HG02588 (cell line): Measurements from ENCODE around the gene BRWD1.

Experiments used
- ATAC-seq: cut with Tn5 transposase; IDR thresholded peaks from one replicate; pipeline ENCODE4 v1.9.1; 2021; ENCODE audit warnings: mild to moderate bottlenecking, moderate library complexity; ENCODE audit not compliant: unreplicated experiment

The BRWD1 gene

DNA sequence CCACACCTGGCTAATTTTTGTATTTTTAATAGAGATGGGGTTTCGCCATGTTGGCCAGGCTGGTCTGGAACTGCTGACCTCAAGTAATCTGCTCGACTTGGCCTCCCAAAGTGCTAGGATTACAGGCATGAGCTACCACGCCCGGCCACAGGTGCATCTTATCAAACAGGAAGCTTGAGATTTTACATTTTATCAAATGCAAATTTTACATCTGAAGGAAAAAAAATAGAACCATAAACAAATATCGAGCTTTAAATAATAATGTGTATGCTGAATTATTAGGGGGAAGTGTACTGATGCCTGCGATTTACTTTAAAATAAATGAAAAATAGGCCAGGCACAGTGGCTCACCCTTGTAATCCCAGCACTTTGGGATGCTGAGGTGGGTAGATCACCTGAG is 16.6 kb upstream of the BRWD1 start:
- ATAC-seq, result no peak

DNA sequence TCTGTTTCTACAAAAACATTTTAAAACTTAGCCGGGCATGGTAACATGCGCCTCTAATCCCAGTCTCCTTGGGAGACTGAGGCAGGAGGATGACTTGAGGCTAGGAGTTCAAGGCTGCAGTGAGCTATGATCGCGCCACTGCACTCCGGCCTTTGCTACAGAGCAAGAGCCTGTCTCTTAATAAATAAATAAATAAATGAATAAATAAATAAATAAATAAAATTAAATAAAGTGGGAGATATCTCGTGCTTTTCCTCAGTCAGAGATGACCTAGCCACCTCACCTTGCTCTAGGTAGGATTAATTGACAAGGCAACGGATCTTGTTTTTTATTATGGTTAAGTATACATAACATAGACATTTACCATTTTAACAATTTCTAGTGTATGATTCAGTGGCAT is 14.3 kb upstream of the BRWD1 start:
- no peak for ATAC-seq

DNA sequence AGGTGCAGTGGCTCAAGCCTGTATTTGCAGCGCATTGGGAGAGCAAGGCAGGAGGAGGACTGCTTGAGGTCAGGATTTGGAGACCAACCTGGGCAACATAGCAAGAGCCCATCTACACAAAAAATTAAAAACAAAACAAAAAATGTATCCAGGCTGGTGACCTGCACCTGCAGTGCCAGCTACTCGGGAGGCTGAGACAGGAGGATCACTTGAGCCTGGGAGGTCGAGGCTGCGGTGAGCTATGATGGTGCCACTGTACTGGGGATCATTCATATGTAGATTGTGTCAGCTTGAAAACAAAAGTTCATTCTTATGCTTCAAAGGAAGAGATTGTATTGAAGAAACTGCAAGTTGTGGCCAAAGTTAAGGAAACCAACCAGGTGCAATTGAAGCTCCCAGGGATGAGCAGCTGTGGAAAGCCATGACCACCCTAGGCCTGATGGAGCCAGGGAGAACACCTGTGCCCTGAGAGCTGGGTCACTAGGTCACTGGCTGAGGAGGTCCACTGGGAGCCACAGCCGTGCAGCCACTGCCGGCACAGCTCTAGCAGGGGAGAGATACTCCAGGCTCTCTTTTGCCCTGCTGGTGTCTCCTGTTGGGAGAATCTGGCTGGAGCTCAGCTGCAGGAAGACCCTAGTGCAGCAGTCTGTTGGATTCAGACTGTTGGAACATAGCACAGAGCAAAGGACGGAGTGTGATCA is 13.3 kb upstream of the BRWD1 start:
- ATAC-seq, result no peak

DNA sequence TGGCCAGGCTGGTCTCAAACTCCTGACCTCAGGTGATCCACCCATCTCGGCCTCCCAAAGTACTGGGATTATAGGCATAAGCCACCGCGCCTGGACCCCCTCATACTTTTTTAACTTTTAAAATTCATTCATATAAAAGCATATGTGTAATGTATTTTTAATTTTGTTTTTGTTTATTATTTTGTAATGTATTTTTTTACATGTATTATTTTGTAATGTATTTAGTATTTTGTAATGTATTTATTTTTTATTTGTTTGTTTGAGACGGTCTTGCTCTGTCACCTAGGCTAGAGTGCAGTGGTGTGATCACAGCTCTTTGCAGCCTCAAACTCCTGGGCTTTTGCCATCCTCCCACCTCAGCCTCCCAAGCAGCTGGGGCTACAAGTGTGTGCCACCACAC is 12.0 kb upstream of the BRWD1 start:
- ATAC-seq, result no peak

DNA sequence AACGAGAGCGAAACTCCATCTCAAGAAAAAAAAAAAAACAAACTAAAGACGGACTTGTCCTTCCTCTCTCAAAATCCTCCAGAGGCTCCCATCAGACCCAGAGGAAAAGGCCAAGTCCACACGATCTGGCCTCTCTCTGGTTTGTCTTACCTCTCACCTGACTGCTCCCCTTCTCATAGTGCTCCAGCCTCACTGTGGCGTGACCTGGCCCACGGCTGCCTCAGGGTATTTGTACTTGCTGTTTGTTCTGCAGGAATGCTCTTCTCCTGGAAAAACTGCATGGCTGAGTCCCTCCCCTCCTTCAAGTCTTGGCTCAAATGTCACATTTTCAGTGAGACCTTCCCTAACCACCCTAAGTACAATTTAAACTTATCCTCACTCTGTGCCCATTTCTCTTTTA is 8.0 kb upstream of the BRWD1 start:
- no peak for ATAC-seq

DNA sequence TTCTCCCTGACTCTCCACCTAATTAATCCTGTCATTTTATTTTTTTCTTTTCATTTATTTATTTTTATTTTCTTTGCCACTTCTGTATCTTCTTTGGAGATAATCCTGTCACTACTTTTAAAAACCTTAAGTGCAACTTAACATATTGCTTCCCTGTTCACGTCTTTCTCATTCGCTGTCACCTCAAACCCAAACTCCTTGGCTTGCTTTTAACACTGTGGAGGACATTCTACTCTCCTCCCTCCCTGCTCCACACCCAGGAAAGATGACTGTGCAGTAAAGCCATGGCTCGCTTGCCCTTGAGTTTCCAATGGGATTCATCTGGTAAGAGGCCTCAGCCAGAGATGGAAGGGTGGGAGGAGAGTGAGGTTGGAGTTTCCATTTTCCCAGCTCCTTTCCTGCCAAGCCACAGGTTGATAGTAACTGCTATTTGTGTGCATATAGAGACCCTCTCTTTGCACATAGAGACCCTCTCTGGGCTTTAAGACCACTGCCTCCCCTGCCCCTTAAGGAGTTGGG is 6.4 kb upstream of the BRWD1 start:
- ATAC-seq, result no peak

DNA sequence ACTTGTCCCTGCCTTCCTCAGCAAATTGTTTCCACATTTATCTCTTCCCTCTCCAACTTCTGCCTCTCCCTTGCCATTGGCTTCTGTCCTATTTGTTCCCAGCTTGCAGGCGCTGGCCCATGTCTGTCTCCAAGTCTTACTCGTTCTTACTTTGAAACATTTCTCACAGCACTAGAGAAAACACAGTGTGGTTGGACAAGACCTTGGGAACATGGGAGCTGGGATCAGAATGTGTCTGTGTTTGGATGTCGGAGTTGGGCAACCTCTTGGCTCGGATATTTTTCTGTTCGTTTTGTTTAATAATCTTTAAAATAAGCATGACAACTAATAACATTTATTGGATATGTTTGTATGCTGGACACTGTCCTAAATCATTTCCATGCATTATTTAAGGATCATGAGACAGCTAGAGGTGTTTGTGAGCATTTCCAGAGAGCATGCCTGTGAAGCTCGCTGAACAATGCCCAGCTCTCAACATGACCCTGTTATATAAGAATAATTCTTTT is 5.9 kb upstream of the BRWD1 start:
- no peak for ATAC-seq

DNA sequence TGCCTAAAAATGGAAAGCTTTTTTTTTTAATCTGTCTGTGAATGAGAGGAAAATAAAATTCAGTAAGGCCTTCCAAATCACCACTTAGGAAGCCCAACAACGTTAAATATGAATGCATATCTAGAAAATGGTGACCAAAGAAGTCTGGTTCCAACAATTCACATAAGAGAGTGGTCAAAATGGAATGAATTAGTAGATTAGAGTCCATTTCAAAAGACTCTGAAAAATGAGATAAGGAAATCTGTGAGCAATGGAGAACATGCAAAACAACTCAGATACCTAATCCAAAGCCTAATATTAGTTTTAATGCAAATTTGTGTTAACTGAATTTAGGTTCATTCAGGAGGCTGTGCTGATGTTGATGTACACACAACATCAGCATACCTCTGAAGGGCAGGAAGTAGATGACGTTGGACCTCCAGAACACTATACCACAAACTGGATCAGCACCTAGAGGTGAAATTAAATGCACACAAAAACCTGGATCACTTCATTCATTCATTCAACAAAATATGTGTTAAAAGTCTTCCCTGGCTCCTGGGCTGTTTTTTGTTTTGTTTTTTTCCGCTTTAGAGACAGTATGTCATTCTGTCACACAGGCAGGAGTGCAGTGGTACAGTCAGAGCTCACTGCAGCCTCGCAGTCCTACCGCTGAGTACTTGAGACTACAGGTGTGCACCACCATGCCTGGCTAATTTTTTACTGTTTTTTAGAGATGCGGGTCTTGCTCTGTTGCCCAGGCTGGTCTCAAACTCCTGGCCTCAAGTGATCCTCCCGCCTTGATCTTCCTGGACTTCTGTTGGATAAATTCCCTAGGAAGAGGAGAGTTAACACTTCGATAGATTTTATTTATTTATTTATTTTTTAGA is 4.9 kb upstream of the BRWD1 start:
- no peak for ATAC-seq

DNA sequence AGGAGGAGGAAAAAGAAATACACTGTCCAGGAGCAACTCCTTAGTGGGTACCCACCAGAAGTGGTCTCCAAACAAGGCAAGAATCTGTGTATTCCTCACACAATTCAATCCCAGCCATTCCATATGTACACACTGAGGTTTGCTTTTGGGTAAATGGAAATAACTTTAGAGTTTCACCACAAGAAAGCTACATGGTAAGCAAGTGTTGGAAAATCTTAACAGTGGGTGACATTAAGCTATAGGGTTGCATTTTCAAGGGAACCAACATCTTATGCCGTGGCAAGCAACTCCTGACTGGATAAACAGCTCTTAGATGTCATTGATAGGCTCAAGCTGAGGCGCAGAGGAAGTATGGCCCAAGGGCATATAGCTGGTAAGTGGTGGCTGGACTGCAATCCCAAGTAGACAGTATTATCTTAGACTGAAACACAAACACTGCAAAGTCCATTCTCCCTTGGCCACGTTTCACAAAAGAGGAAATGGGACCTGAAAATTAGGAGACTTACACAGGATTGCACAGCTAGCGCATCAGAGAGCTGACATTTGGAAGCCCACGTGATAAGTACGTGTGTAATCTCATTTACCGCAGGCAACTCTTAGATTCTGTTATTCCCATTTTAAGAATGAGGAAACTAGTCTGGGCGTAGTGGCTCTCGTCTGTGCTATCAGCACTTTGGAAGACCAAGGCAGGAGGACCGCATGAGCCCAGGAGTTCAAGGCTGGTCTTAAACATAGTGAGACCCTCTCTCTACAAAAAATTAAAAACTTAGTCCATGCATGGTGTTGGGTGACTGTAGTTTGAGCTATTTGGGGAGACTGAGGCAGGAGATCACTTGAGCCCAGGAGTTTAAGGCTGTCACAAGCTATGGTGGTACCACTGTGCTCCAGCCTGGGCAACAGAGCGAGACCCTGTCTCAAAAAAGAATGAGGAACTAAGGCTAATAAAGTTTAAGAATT is 4.0 kb upstream of the BRWD1 start:
- no peak for ATAC-seq

DNA sequence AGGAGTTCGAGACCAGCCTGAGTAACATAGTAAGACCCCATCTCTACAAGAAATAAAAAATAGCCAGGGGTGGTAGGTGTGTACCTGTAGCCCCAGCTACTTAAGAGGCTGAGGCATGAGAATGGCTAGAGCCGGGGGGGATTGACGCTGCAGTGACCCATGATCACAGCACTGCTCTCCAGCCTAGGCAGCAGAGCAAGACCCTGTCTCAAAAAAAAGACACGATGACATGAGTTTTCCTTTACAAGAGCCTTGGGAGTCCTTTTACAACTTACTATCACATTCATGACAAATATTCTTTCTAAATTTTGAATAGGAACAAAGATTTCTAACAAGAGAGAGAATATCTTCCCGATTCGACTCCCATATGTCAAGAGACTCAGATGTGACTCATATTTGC is 3.3 kb upstream of the BRWD1 start:
- ATAC-seq, result no peak

DNA sequence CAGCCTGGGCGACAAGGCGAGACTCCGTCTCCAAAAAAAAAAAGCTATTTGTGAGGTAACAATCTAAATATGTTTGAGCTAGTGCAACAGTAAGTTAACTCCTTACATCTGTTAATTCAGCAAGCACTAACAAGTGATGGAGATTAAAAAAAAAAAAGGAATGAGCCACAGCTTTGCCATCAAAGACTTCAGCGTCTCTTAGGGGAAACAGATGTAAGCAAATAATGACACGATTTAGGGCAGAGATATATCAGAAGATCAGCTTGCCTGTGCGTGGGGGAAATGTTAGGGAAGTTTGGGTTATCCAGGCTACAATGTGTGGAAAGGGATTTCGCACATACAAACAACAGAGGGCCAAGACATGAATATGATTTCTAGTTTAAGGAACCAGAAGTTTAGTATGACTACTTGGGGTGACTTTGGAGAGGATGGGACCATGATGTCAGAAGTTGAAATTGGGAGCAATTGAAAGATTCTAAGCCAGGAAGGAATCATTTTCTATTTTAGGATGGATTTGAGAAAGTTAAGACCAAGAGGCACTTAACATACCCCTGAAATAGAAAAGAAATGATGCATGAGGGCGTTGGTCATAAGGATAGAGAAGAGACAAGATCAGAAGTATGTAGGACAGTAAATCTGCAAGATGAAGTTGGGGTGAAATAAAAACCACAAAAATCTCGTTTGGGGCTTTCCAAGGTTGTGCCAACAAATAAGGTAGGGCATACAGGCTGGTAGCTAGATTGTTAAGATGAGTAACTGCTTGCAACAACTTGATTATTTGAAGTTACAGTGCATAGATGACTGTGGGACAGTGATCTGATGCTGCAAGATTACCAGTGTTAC is 2.4 kb upstream of the BRWD1 start:
- no peak for ATAC-seq

DNA sequence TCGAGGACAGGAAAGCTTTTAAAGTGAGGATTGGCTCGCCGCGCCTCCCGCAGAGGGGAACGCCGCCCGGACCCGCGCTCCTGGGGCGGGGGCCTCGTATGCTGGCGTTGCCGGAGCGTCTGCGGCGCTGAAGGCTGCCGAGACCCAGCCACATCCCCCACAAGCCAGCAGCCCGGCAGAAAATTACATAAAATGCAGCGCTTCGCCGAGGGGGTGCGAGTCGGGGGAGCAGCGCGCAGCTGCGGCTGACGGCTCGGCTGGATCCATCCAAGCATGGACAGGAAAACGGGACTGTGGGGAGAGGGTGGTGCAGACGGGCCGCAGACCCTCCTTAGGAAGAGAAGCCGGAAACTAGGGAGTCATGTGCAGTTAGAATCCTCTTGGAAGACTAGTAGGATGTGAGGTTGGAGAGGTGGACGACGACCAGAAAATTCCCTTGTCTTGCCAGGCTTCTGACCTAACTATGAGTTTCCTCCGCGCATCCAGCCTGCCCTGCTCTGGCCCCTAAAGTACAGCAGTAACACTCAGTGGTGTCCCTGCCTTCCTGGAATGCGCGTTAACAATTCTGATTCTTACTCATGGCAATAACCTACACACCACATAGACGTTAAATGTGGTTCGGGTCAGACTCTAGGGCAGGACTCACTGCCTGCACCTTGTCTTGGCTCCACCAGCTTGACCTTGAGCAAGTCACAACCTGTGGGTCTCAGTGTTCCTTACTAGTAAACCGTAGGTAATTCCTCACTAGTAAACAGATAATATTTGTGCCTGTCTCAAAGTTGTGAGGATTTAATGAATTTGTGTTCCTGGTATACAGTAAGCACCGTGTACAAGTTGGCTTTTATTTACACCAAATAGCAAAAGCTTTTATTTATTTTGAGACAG is 953 bp upstream of the BRWD1 start:
- peak; percentile 4 for ATAC-seq

DNA sequence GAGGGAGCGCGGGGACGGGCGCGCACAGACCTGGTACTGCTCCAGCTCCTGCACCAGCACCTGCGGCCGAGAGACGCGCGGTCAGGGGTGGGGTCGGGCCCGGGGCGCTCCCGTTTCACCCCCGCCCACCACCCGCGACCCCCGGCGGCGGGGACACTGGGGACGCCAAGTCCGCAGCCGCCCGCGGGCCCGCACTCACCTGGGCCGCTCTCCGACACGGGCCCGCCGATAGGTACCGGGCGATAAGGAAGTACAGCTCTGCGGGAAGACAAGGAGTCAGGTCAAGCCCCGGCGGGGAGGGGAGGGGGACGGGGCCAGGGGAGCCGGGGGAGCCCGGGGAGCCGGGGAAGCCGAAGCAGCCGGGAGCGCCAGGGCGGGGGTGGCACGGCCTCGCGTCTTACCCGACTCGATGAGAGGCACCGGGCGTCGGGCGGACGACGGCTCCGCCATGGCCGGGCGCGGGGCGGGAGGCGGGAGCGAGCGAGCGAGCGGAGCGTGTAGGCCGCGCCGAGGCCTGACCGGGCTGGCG is 326 bp downstream of the BRWD1 start:
- ATAC-seq, result peak; percentile 7

DNA sequence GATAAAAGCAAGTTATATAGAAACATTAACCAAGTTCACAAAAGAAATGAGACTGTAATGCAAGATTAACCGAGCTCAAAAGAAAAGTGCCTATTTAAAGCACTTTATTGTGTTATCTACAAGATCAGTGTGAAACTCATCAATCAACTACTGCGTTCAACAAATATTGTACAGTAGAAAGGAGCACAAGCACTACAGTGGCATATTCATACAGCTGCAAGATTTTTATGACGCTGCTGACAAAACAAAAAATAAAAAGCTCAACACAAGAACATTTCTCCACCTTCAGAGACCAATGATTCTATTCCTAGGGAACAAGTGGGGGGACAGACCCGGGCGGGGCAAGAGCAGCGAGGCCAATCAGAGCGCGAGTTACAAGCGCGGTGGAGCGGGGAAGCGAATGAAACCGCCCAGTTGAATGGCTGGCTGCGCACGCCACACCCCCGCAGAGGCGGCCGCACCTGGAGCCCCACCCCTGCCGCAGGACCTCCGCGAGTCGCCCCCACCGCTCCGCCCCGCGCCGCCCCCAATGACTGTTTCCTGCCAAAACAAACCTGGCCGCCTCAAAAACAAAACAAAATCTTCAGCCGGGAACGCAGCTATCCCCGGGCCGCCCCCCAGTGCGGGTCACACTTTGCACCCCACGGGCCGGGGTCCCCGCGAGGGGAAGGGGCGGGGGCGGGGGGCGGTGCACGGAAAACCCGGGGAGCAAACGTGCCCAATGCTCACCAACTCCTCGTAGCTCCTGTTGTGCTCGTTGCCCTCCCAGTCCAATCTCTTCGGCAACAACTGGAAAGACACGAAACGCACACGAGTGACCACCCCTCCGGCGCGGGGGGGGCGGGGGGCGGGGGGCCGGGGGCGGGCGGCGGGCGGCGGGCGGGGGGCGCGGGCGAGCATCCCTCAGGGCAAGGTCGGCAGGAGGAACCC is 1.1 kb downstream of the BRWD1 start:
- peak; percentile 77 for ATAC-seq

DNA sequence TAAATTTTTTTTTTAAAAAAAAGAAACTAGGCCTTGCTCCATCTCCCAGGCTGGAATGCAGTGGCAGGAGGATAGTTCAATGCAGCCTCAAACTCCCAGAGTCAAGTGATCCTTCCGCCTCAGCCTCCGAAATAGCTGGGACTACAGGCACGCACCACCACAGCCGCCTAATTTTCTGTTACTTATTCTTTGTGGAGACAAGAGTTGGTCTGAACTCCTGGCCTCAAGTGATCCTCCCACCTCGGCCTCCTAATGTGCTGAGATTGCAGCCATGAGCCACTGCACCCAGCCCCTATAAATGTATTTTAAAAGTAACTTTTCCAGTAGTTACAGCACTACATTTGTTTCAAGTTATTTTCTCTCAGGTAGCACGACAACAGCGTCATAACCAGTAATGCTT is 2.3 kb downstream of the BRWD1 start:
- no peak for ATAC-seq

DNA sequence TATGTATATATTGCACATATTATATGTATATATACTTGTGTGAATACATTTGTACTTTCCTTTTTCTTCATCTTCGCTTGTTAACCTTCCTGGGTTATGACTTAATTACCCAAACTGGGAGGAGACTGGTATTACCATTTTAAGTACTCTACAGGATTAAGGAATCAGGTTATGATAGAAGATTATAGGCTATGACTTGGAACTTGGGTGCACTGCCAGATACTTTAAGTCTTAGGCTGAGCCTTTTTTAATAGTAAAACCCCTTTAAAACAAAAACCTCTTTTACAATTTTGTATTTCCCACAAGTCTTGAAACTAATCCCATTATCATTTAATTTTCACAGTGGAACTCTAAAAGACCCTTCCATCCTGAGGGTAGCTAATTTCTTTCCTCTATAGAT is 6.0 kb downstream of the BRWD1 start:
- ATAC-seq, result no peak

DNA sequence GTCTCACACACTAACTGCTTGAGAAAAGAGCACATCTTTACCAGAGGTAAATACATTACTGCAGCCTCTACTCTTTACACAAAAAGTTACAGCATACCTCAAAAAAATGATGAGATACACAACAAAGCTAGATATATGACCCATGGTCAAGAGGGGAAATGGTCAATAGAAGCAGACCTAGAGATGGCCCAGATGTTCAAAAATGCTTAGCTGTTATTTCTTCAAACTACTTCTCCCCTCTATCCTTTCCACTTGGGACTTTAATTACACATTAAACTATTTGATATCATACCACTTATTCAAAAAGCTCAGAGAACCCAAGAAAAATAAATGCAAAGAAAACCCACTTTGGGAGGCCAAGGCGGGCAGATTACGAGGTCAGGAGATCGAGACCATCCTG is 12.8 kb downstream of the BRWD1 start:
- no peak for ATAC-seq

DNA sequence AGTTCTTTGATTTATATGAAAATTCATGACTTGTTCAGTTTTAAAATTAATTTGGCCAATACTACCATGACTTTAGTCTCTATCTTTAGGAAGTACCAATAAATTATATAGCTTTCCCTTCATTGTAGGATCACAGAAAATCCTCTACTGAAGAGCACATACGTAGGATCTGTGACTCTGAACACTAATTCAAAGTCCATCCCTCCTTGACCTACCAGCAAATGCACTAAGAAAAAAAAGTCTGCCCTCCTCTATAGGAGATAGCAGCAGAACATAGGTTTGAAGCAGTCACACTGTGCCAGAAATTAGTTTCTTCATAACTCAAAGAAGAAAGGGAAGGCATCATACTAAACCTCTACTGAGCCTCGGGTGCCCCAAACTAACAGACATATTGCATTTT is 16.5 kb downstream of the BRWD1 start:
- no peak for ATAC-seq
